HG03095 (cell line): ENCODE data around the gene RNF10.
"Not testable (repeated sequence)": the region's sequence is repeated elsewhere in the genome, so short reads cannot be mapped to it uniquely, and the experiment has no call there.

Source experiments
- ATAC-seq: cut with Tn5 transposase; IDR thresholded peaks from one replicate; pipeline ENCODE4 v1.9.1; 2021; ENCODE audit warnings: moderate library complexity; ENCODE audit not compliant: unreplicated experiment

The RNF10 gene

DNA sequence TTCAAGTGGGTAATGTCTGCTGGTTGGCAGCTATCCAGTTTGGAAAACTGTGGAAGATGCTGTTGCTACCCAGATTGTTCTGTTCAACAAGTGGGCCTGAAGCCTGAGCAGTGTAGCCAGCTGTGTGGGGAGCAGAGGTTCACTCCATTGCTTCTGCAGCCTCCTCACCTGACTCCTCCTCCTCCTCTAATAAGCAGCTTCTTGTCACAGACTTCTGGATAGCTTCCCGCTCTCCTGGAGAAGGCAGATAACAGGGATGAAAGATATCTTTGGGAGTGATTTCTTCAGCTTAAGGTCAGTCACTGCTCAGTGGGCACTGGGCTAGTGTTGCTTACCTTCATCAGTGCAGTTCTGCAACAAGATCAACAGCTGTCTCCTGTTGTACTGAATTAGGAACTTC lies 45.0 kb downstream of the RNF10 start:
- no peak for ATAC-seq

DNA sequence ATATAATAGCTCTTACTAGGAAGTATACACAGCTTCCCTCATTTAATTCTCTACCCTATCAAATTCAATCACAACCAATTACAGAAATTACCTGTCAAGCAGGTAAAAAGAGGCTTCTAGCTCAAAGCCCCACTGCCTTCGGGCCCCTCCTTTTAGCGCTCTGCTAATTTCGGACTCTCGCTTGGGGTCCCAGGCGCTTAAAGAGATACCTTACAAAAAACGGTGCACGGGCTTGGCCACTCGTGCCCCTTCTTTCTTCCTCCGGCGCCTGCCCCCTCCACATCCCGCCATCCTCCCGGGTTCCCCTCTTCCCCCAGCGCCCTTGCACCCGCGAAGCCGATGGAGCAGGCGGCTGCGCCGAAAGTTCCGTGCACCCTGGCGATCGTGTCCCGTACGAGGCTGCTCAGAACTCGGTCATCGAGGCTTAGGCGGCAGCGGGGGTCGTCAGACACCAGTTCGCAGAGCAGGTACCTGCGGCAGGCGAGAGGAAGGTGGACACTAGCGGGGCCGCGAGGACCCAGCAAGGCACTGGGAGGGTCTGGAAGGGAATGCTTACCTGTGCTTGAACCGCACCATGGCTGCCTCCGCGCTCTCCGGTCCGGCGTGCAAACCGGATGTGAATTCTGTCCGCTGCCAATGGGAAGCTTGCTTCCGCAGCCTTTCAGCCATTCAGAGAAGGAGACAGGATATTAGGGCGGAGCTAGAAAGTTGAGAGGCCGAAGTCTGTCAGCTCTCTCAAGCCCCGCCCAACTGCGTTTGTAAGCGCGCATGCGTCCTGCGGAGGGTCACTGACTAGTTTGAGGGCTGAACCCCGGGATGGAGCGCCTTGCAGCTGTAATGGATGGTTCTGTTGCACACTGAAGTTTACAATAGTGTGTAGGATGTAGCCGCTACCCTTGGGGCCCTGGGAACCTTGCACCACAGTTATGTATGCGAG lies 46.9 kb downstream of the RNF10 start, which contains the start of gene POP5:
TSS of gene POP5 (minus strand) at position 616 of the 937 bp plus-strand sequence. CDS start at position 576, 40 bp downstream.
- peak; percentile 86 for ATAC-seq

DNA sequence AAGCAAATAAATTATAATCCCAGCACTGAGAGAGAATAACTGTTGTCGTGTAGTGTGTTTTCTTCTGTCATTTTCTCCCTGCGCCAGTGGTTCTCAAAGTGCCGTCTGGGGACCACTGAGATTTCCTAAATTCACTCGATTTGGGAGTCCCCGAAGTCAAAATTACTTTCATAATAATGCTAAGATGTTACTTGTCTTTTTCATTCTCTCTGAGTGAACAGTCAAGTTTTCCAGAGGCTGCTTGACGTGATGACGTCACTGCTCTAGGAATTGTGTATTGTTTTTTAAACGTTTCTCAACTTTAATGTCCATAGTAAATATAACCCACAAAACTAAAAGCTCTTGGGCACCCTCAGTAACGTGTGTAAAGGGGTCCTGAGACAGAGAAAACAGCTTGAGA lies 47.8 kb downstream of the RNF10 start:
- no peak for ATAC-seq

DNA sequence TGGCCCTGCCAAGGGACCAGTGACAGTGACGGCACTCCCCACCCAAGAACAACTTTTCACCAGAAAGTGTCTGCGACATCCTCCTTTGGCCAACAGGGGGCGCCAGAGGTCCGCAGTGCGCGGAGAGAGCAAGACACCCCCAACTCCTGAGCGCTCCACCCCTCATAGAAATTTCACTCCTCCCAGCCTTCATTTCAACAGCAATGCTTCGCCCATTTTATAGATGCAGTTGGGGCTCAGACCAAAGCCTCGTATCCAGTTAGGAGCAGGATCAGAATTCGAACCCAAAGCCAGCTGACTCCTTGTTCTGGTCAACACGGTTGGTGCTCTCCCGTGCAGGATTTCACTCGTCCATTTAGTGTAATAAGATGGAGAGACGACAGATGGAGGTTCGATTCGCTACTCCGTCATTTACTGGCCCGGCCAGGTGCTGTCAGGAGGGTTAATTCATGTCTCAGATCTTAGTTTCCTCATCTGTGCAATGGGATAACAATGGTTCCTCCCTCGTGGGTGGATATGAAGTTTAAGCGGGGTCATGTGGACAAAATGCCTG lies 49.4 kb downstream of the RNF10 start:
- no peak for ATAC-seq

DNA sequence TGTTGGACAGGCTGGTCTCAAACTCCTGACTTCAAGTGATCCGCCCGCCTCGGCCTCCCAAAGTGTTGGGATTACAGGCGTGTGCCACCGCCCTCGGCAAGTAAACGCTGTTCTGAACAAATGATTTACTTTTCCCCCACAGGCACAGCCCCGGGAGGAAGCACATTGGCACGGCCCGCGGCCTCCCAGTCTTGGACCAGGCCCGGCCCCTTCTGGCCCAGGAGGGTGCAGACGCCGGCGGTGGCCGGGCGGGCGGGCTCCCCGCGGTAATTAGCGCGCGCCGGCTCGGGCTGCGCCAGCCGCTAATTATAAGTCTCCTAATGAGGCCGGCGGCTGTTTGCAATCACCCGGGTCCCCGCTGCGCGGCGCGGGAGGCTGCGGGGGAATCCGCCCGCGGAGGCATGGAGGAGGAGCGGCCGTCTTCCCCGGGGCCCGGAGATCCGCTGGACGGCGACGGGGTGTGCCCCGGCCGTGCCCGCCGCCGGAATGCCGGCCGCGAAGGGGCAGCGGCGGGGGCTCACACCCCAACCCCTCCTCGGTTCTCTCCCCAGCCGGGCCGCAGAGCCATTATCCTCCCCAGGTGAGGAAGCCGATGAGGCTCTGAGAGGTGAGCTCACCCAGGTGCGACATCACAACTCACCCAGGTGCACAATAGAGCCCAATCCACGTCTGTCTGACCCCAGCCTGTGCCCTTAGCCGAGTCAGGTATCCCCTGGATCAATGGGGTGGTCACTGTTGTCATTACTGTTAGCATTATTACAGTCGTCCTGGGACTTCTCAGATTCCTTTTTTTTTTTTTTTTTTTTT lies 50.4 kb downstream of the RNF10 start:
- ATAC-seq = no peak

DNA sequence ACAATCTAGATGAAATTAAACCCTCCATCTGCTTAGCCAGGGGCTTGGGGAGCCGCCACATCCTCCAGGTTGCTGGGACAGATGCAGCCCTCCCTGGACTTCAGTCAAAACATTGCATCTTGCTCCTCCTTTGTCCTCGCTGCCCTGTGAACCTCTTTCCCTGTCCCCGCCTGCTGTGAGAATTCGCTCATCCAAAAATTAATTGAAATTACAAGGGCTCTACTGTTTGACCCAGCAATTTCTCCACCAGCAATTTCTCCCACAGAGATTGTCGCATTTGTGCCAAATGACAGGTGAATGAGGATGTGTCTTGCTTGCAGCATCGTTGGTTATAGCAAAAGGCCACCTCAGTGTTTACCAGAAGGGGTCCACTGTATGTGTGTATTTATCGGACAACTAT lies 52.0 kb downstream of the RNF10 start:
- no peak for ATAC-seq

DNA sequence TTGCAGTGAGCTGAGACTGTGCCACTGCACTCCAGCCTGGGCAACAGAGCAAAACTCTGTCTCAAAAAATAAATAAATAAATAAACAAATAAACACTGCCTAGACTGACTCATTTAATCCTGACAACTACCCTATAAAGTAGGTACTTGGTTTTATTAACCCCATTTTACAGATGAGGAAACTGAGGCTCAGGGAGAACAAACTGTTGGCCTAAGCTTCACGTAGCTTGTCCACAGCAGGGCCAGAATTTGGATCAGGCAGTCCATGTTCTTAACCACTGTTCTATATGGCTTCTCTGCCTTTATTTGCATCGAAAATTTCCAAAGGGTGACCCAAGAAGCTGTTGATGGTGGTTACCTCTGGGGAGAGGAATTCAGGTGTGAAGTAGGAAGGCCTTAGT lies 52.7 kb downstream of the RNF10 start:
- no peak for ATAC-seq

DNA sequence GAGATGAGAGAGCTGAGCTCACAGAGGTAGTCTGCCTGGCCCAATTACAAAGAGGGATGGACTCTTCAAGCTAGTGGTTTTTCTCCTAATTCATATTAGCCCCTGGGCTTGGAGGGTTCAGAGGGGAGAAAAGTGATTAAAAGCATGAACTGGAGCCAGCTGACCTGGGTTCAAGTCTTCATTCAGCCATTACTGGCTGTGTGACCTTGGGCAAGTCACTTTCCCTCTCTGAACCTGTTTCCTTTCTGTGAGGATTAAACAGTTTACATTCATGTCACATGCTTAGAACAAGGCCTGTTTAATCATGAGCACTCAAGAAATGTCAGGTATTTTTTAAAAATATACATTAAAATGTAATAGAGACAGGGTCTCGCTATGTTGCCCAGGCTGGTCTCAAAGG lies 54.2 kb downstream of the RNF10 start:
- ATAC-seq = no peak

DNA sequence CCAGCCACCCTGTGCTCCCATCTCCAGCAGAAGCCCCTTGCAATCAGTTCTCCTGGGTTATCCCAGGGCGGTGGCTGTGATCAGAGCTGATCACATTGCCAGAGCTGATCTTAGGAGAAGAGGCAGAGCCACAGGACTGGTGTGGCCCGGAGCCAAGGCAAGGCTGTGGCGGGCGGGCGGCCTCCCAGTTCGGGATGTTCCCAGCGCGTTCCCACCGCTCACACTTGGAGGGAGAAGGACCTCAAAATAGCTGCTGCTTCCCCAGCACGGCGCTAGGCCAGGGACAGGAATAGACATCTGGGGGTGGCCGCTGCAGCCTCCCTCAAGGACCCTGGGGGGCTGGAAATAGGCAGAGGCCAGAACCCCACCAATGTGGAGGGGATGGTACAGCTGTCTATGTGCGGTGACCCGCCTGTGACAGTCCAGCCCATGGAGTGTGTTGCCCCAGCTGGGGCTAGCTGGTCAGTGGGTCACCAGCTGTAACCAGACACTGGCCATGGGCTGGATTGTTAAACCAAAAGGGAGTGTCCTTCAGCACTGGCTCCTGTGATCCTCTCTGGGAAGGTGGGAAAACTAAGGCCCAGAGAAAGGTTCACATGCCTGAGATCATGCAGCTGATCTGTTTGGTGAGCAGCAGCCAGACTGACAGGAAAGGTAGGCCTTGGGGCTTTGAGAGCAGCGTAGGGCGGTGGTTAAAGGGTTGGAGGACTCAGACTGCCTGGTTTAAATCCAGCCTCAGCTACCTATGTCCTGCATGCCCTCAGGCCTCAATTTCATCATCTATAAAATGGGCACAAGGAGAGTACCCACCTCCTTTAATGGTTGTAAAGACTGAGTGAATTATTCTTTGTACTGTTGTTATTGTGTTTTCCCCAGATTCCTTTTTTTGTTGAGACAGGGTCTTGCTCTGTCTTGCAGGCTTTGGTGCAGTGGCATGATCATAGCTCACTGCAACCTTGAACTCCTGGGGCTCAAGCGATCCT lies 55.1 kb downstream of the RNF10 start:
- ATAC-seq = no peak

DNA sequence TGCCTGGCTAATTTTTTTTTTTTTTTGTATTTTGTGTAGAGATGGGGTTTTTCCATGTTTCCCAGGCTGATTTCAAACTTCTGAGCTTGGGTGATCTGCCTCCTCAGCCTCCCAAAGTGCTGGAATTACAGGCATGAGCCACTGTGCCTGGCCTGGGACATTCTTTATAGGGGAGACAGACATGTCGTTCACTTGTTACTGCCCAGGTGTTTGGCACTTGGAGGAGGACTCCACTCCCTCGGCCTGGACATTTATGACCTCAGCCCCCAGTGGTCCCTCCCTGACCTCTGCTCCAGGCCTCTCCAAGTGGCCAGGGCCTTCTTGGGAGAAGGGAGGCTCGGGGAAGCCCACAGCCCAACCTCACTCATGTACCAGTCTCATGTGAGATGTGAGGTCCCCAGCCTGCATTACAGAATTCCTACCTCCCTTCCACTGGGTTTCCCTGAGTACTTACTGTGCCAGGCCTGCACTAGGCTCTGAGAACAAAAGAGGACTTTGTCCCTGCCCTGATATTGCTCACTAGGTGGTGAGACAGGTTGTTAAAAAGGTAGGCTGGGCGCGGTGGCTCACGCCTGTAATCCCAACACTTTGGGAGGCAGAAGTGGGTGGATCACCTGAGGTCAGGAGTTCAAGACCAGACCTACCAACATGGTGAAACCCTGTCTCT lies 56.7 kb downstream of the RNF10 start:
- ATAC-seq = no peak

DNA sequence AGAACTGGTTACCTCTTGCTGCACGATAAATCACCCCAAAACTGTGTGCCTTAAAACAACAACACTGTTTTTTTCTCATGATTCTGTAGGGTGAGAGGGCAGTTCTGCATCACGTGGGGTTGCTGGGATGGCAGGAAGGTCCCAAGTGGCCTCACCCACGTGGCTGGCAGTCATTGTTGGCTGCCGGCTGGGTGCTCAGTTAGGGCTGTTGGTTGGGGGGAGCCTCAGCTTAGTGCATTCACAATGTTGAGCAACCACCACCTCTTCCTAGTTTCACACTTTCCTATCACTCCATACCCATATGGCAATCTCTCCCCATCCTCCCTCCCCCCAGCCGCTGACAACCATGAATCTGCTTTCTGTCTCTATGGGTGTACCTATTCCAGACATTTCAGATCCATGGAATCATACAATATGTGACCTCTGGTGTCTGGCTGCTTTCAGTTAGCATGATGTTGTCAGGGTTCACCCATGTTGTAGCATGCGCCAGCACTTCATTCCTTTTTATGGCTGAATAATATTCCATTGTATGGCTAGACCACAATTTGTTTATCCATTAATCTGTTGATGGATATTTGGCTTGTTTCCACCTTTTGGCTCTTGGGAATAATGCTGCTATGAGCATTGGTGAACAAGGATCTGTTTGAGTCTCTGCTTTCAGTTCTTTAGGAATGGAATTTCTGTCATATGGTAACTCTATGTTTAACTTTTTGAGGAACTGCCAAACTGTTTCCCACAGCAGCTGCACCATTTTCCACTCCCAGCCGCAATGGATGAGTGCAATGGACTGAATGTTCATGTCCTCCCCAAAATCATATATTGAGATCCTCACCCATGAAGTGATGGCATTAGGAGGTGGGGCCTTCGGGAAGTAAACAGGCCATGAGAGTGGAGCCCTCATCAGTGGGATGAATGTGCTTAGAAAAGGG lies 58.2 kb downstream of the RNF10 start:
- ATAC-seq = no peak

DNA sequence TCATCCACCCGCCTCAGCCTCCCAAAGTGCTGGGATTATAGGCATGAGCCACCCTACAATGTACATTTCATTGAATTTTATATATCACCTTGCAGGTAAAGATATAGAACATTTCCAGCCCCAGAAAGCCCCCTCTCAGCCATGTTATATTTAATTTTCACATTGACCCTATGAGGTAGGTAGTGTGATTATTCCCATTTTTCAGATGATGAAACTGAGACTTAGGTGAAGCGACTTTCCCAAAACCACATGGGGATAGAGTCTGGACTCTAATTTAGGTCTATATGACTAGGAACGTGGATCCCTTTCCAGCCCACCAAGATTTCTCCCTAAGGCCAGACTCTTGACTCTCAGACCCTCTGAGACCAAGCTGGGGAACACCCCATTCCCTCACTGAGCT lies 62.7 kb downstream of the RNF10 start:
- no peak for ATAC-seq

DNA sequence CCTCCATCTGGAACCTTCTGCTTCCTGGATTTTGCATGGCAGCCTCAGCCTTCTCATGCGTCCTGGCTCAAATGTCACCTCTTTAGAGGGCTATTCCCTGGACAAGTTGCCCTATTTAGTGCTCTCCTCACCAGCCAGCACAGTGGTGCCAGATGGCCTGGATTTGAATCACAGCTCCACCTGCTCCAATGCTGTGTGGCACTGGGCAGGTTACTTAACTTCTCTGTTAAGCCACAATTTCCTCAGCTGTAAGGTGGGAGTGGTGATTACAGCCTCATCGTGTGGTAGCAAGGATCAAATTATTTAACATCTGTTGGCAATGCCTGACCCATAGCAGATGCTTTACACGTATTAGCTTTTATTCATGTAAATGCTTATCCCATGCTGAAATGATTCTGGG lies 63.7 kb downstream of the RNF10 start:
- ATAC-seq = no peak

DNA sequence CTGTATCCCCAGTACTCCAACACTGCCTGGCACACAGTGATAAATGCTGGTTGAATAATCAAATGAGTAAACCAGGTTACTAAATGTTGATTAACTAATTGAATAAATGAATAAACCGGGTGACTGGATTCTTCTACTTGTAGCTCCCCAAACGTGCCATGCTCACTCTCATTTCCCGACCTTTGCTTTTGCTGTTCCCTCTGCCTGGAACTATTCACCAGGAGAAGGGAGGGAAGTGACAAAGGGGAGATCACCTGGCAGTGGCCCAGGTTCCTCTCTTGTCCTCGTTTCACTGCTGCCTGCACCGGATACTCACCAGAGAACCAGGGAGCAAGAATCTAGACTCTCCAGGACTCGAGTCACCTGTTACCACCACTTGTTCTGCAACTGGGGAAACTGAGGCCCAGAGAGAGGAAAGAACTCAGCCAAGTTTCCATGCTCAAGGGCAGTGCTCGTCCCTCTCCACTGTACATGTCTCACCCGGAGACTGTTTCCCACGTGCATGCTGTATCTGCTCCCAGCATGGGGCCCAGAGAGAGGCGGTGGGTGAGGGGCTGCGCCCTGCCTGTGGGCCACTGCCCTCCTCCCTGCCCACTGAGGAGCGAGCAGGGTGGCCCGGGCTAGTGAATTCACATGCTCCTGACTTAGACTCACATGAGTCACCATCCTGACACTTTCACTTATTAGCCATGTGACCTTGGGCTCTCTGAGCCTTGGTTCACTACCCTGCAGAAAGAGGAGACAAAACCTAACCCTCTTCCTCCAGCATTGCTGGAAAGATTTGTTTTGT lies 64.7 kb downstream of the RNF10 start:
- ATAC-seq = no peak

DNA sequence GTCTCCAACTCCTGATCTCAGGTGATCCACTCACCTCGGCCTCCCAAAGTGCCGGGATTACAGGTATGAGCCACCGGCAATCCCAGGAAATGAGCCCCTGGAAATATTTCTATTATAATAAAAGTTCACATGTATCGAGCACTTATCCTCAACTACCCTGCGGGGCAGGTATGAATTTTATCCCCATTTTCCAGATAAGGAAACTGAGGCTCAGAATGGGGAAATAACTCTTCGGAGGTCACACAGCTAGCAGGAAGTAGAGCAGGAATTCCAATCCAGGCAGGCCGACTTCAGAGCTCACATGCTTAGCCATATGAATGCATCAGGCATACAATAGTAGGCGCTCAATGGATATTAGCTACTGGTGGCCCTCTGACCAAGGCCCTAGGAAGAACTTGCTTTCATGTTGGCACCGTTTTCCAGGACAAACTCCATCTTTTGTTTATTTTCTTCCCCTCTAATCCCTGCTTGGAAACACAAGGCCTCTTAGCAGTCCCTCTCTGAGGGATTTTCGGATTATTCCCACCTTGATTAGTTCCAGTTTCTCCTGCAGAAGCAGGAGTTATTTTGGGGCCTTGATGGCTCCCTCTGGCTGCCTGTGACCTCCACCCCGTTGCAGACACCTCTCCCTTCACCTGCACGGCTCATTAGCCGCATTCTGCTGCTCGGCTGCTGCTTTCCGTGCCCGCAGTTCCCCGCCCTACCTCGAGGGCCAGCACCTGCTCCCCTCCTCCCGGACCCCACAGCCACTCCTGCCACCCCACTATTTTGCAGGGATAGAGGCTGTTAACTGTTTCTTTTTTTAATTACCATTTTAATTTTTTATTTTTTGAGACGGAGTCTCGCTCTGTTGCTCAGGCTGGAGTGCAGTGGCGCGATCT lies 65.8 kb downstream of the RNF10 start:
- no peak for ATAC-seq

DNA sequence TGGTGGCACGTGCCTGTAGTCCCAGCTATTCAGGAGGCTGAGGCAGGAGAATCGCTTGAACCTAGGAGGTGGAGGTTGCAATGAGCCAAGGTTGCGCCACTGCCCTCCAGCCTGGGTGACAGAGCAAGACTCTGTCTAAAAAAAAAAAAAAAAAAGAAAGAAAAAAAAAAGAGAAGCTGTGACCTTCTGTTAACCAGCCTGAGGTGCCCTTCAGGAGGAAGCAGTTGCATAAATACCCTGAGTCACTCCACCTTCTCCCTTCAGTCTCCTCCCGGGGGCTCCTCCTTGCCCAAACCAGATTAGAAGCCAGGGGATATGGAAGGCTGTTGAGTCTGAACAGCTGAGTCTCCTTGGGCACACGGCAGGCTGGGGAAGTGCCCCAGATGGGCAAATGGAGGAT lies 68.3 kb downstream of the RNF10 start:
- ATAC-seq = not testable (repeated sequence)

DNA sequence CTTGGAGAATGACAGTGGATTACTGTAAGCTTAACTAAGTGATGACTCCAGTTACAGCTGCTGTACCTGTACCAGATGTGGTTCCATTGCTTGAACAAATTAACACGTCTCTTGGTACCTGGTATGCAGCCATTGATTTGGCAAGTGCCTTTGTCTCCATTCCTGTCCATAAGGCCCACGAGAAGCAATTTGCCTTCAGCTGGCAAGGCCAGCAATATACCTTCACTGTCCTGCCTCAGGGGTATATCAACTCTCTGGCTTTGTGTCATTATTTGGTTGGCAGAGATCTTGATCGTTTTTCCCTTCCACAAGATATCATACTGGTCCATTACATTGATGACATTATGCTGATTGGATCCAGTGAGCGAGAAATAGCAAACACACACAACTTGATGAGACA lies 76.4 kb downstream of the RNF10 start:
- no peak for ATAC-seq
